Right lobe of liver (tissue), 4 donors: ENCODE data around the gene SUCNR1.

ENCODE experiments used
- POLR2A ChIP-seq: fragments of 450-650 bp; IDR thresholded peaks from one replicate; pipeline ENCODE4 v1.6.1; 2017; ENCODE audit warnings: antibody characterized with exemption, mild to moderate bottlenecking
- TF ChIP-seq, protein P1 (sequence below), 4 donors: fragments of 200-600 bp in 3 of 4; fragments of 450-650 bp in 1 of 4; IDR thresholded peaks; one replicate each; pipeline versions ENCODE4 v1.5.1 to v1.8.0; 2016 to 2022; ENCODE audit warnings: antibody characterized with exemption in 4 of 4, mild to moderate bottlenecking in 2 of 4
- donor health status: DM: no; HTN: no; CAD: no.
- donor health status: DM: no; HTN: no; CAD: no.
- donor health status: DM: no; HTN: yes; CAD: no.

DNA sequence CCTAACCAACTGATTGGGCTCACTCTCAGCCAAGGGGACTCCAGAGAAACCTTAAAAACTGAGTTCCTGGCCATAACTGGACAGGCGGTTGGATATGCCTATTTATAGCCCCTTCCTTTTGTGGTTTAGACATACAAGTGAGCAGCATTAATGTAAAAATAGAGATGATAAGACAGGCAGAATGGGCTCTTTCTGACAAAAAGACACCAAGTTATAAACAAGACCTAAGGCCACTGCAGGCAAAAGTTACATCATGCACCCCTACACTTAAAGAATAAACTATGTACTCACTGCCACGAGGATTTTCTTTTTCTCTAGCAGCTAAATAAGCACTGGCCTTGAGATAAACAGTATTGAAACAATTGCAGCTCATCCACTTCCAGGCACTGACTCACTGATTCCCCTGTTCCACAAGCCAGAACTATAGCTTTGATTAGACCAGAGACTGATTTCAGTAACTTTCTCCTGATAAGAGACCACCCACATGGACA lies 30.1 kb downstream of the SUCNR1 start:
- TF ChIP-seq, protein P1, sequence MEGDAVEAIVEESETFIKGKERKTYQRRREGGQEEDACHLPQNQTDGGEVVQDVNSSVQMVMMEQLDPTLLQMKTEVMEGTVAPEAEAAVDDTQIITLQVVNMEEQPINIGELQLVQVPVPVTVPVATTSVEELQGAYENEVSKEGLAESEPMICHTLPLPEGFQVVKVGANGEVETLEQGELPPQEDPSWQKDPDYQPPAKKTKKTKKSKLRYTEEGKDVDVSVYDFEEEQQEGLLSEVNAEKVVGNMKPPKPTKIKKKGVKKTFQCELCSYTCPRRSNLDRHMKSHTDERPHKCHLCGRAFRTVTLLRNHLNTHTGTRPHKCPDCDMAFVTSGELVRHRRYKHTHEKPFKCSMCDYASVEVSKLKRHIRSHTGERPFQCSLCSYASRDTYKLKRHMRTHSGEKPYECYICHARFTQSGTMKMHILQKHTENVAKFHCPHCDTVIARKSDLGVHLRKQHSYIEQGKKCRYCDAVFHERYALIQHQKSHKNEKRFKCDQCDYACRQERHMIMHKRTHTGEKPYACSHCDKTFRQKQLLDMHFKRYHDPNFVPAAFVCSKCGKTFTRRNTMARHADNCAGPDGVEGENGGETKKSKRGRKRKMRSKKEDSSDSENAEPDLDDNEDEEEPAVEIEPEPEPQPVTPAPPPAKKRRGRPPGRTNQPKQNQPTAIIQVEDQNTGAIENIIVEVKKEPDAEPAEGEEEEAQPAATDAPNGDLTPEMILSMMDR (IDR thresholded peaks at IDR 0.05) = no peak
- TF ChIP-seq POLR2A = no peak
